Left renal cortex interstitium (tissue), 4 donors: ENCODE results near the gene TMED4. TPM values are rescaled to one million over a fixed set of nuclear protein-coding genes. Genes with fewer than 3 reads are reported as not detected.
"Not testable (repeated sequence)": the region's sequence is repeated elsewhere in the genome, so short reads cannot be mapped to it uniquely, and the experiment has no call there.

Experiments used
- DNase-seq, 4 donors: peaks; one replicate each; pipeline ENCODE4 v3.0.0-alpha.2; 2013; ENCODE audit warnings: low read depth in 4 of 4, low spot score in 2 of 4, missing footprints in 1 of 4
- polyA plus RNA-seq, 4 donors: library from polyadenylated mRNA; unstranded; fragments of 120-200 nt; gene quantifications; one replicate each; pipeline ENCODE4 v1.2.1, GENCODE V29; 2013; ENCODE audit not compliant: insufficient read length in 4 of 4

Gene TMED4
- polyA plus RNA-seq, 4 donors: 128 to 176 (median 150) TPM

GRCh38 chr7:44573464-44574286, 8.4 kb downstream of the TMED4 start, which contains the start of gene DDX56:
Gene DDX56 (minus strand): TSS chr7:44573908. CDS start chr7:44573895, 13 bp downstream.
- peak; percentile 78 to 92 (median 82) for DNase-seq

GRCh38 chr7:44572771-44573170, 9.3 kb downstream of the TMED4 start:
- DNase-seq: no peak

GRCh38 chr7:44569959-44570358, 12.1 kb downstream of the TMED4 start:
- DNase-seq: no peak

GRCh38 chr7:44568771-44569560, 13.1 kb downstream of the TMED4 start:
- no peak for DNase-seq

GRCh38 chr7:44567884-44568283, 14.1 kb downstream of the TMED4 start:
- DNase-seq: no peak

- DNase-seq: no peak
Observed at GRCh38 chr7:44566680-44567079, 15.4 kb downstream of the TMED4 start.

GRCh38 chr7:44565795-44566559, 16.1 kb downstream of the TMED4 start:
- no peak for DNase-seq

GRCh38 chr7:44565097-44565794, 16.8 kb downstream of the TMED4 start:
- DNase-seq: no peak

- no peak for DNase-seq
Observed at GRCh38 chr7:44564606-44565005, 17.4 kb downstream of the TMED4 start.

- no peak for DNase-seq
Observed at GRCh38 chr7:44563171-44563679, 18.8 kb downstream of the TMED4 start.

GRCh38 chr7:44562622-44562962, 19.4 kb downstream of the TMED4 start:
- not testable (repeated sequence) for DNase-seq

GRCh38 chr7:44561962-44562621, 19.9 kb downstream of the TMED4 start:
- no peak for DNase-seq

- no peak for DNase-seq
Observed at GRCh38 chr7:44561481-44561880, 20.6 kb downstream of the TMED4 start.

GRCh38 chr7:44559485-44559884, 22.5 kb downstream of the TMED4 start:
- no peak for DNase-seq

GRCh38 chr7:44557485-44557884, 24.5 kb downstream of the TMED4 start:
- DNase-seq: no peak

- no peak for DNase-seq
Observed at GRCh38 chr7:44555350-44555749, 26.7 kb downstream of the TMED4 start.

GRCh38 chr7:44552473-44553005, 29.5 kb downstream of the TMED4 start:
- DNase-seq: not testable (repeated sequence)

GRCh38 chr7:44549457-44549856, 32.6 kb downstream of the TMED4 start:
- no peak for DNase-seq

GRCh38 chr7:44548893-44549292, 33.1 kb downstream of the TMED4 start:
- no peak for DNase-seq
